ENCODE measurements around the gene ZRANB3. TPM values are rescaled to one million over a fixed set of nuclear protein-coding genes. Genes with fewer than 3 reads are reported as not detected.

Gene ZRANB3
- total RNA-seq, 1 experiment from 2014 or later = 14.5 TPM

DNA sequence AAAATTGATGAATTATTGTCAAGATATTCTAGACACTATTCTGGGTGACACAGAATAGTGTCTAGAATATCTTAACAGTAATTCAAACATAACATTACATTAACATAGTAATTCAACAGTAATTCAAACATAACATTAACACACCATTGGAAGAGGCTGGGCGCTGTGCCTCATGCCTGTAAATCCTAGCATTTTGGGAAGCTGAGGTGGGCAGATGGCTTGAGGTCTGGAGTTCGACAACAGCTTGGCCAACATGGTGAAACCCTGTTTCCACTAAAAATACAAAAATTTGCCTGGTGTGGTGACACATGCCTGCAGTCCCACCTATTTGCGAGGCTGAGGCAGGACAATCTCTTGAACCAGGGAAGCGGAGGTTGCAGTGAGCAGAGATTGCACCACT lies 195.8 kb downstream of the ZRANB3 start:
- TF ChIP-seq, protein P1, sequence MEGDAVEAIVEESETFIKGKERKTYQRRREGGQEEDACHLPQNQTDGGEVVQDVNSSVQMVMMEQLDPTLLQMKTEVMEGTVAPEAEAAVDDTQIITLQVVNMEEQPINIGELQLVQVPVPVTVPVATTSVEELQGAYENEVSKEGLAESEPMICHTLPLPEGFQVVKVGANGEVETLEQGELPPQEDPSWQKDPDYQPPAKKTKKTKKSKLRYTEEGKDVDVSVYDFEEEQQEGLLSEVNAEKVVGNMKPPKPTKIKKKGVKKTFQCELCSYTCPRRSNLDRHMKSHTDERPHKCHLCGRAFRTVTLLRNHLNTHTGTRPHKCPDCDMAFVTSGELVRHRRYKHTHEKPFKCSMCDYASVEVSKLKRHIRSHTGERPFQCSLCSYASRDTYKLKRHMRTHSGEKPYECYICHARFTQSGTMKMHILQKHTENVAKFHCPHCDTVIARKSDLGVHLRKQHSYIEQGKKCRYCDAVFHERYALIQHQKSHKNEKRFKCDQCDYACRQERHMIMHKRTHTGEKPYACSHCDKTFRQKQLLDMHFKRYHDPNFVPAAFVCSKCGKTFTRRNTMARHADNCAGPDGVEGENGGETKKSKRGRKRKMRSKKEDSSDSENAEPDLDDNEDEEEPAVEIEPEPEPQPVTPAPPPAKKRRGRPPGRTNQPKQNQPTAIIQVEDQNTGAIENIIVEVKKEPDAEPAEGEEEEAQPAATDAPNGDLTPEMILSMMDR (IDR thresholded peaks at IDR 0.05; ENCODE audit: unreplicated experiment) = no peak
- Mint-ChIP-seq H3K4me3 (ENCODE audit: low read depth, unreplicated experiment) (no peak overlapping the region), H3K36me3 (ENCODE audit: insufficient read depth, unreplicated experiment) (no peaks in the 10 kb centered on the region), H3K27me3 (ENCODE audit: unreplicated experiment) (no peaks in the 10 kb centered on the region), H3K9me3 (ENCODE audit: low read depth, unreplicated experiment) (peaks cover 10% of the 10 kb centered on the region), H3K4me1 (ENCODE audit: low read depth, unreplicated experiment) (no peaks in the 10 kb centered on the region), H3K27ac (ENCODE audit: unreplicated experiment) (no peak overlapping the region)
- intact Hi-C loops (cut with micrococcal nuclease; ENCODE audit: unreplicated experiment) = no loop called here
- CTCF ChIA-PET = no interaction called here
- no TSS peak for BruUV-seq (replicated peaks)
- no peak for DNase-seq

DNA sequence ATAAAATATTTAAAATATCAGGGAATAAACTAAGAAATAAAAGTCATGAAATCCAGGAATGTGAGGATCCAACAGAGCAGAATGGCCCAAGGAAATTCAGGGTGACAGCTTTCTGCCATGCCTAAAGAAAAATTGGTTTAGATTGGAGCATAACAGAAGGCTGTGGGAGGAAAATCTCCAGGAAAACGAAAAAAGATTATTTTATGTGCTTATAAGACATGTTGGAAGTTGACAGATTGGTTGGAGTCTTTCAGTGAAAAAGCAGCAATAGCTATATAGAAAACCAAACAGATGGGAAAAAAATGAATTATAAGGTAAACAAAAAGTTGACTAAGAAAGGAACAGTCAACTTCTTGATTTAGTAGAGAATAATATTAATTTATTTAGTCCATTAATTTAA lies 203.9 kb downstream of the ZRANB3 start:
- H3K27ac Mint-ChIP-seq (ENCODE audit: unreplicated experiment) = no peak overlapping the region
- no TSS peak for BruUV-seq (replicated peaks)
- TF ChIP-seq, protein P1 (IDR thresholded peaks at IDR 0.05; ENCODE audit: unreplicated experiment) = no peak
- CTCF ChIA-PET = interaction anchor here (0.6 kb wide), 1 partner anchor 47 kb away, joined by 3 read pairs; no protein-coding TSS in a partner anchor
- H3K27me3 Mint-ChIP-seq (ENCODE audit: unreplicated experiment) = no peaks in the 10 kb centered on the region
- H3K4me3 Mint-ChIP-seq (ENCODE audit: low read depth, unreplicated experiment) = no peak overlapping the region
- H3K4me1 Mint-ChIP-seq (ENCODE audit: low read depth, unreplicated experiment) = no peaks in the 10 kb centered on the region
- peaks cover 14% of the 10 kb centered on the region for H3K9me3 Mint-ChIP-seq (ENCODE audit: low read depth, unreplicated experiment)
- intact Hi-C loops (cut with micrococcal nuclease; ENCODE audit: unreplicated experiment) = no loop called here
- no peak for DNase-seq
- H3K36me3 Mint-ChIP-seq (ENCODE audit: insufficient read depth, unreplicated experiment) = no peaks in the 10 kb centered on the region

DNA sequence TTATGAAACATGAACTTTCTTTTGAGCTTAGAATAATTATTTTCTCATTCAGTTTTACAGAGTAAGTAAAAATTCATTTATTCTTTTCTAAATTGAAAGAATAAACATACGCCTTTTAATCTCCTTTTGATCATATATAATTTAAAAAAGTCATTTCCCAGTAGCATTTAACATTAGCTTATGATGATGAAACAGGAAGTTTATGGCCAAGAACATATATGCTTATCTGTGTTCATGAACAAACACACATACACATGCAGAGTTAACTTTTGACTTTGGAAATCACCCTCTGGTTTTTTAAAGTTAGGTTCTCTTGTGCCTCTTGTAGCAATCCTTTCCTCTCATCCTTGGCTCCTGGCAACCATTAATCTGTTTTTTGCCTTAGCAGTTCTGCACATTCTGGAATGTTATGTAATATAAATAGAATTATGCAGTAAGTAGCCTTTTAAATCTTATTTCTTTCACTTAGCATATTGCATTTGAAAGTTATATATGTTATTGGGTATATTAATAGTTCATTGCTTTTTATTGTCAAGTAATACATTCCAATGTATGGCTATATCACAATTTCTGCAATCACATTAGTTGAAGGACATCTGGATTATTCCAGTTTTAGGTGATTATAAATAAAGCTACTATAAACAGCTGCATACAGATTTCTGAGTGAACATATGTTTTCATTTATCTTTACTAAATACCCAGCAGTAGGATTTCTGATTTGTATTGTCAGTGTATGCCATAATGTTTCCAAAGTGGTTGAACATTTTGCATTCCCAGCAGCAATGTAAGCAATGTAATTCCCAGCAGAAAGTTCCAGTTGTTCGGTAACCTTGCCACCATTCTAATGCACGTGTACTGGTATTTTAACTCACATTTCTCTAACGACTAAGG lies 210.3 kb downstream of the ZRANB3 start:
- DNase-seq = no peak
- intact Hi-C loops (cut with micrococcal nuclease; ENCODE audit: unreplicated experiment) = no loop called here
- CTCF ChIA-PET = interaction anchor here (0.5 kb wide), 1 partner anchor 45 kb away, joined by 7 read pairs; no protein-coding TSS in a partner anchor
- no peaks in the 10 kb centered on the region for H3K27me3 Mint-ChIP-seq (ENCODE audit: unreplicated experiment)
- H3K9me3 Mint-ChIP-seq (ENCODE audit: low read depth, unreplicated experiment) = peaks cover 1% of the 10 kb centered on the region
- H3K4me1 Mint-ChIP-seq (ENCODE audit: low read depth, unreplicated experiment) = no peaks in the 10 kb centered on the region
- H3K27ac Mint-ChIP-seq (ENCODE audit: unreplicated experiment) = no peak overlapping the region
- no peaks in the 10 kb centered on the region for H3K36me3 Mint-ChIP-seq (ENCODE audit: insufficient read depth, unreplicated experiment)
- no peak overlapping the region for H3K4me3 Mint-ChIP-seq (ENCODE audit: low read depth, unreplicated experiment)
- TF ChIP-seq, protein P1 (IDR thresholded peaks at IDR 0.05; ENCODE audit: unreplicated experiment) = no peak
- no TSS peak for BruUV-seq (replicated peaks)

DNA sequence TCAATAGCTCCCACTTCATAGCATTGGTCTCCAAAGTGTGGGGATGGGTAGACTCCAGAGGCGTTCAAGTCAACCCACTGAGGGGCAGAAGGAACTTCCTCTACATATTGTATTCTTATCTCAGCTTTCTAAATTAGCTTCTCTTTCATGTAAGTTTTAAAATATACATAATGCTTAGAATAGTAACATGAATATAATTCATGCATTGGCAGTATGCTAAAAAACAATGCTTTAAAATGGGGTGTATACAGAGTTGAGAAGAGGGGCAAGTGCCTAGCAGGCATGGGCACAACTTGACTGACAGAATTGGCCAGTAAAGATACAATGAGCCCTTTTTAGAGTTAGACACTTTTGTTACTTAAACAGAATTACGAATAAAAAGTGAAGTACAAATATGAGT lies 212.2 kb downstream of the ZRANB3 start:
- DNase-seq = no peak
- Mint-ChIP-seq H3K4me1 (ENCODE audit: low read depth, unreplicated experiment) (no peaks in the 10 kb centered on the region), H3K9me3 (ENCODE audit: low read depth, unreplicated experiment) (no peaks in the 10 kb centered on the region), H3K27me3 (ENCODE audit: unreplicated experiment) (no peaks in the 10 kb centered on the region), H3K36me3 (ENCODE audit: insufficient read depth, unreplicated experiment) (no peaks in the 10 kb centered on the region), H3K4me3 (ENCODE audit: low read depth, unreplicated experiment) (no peak overlapping the region), H3K27ac (ENCODE audit: unreplicated experiment) (no peak overlapping the region)
- intact Hi-C loops (cut with micrococcal nuclease; ENCODE audit: unreplicated experiment) = no loop called here
- no TSS peak for BruUV-seq (replicated peaks)
- CTCF ChIA-PET = no interaction called here
- TF ChIP-seq, protein P1 (IDR thresholded peaks at IDR 0.05; ENCODE audit: unreplicated experiment) = no peak

Measured in Calu3 (cell line).